ENCODE results near the gene PLXNA1. TPM values are rescaled to one million over a fixed set of nuclear protein-coding genes. Genes with fewer than 3 reads are reported as not detected.

The PLXNA1 gene
- total RNA-seq, 1 donor from 2014 or later, result 63.3 TPM

- no peak for FAIRE-seq
These were observed 31.4 kb upstream of the PLXNA1 start for GRCh38 chr3:126951561-126951960.

GRCh38 chr3:126952261-126952982, 30.5 kb upstream of the PLXNA1 start:
- peaks cover 13% of the 10 kb centered on the region for H3K36me3 Mint-ChIP-seq (ENCODE audit: low read depth, unreplicated experiment)
- Histone ChIP-seq H3K9me3 (ENCODE audit: insufficient read depth, low read depth, low read length) (no peaks in the 10 kb centered on the region), H3K4me2 (ENCODE audit: low read length) (no peak overlapping the region), H3K9ac (ENCODE audit: low read length) (no peak overlapping the region), H3K27me3 (ENCODE audit: insufficient read depth, low read length) (no peaks in the 10 kb centered on the region), H3K4me1 (ENCODE audit: insufficient read depth, low read length) (no peaks in the 10 kb centered on the region), H3K79me2 (ENCODE audit: insufficient read depth, low read length) (no peaks in the 10 kb centered on the region), H2AFZ (ENCODE audit: low read depth, low read length) (no peak overlapping the region), H3K4me3 (ENCODE audit: insufficient read depth, low read depth, low read length) (no peak overlapping the region), H3K27ac (ENCODE audit: low read depth, low read length) (no peak overlapping the region), H3K36me3 (ENCODE audit: insufficient read depth, low read length) (no peaks in the 10 kb centered on the region), H4K20me1 (ENCODE audit: insufficient read depth, low read length) (no peaks in the 10 kb centered on the region)
- FAIRE-seq, result no peak
- no peaks in the 10 kb centered on the region for H3K9me3 Mint-ChIP-seq (ENCODE audit: unreplicated experiment)
- DNase-seq (ENCODE audit: low read depth), result no peak
- H3K27ac Mint-ChIP-seq (ENCODE audit: unreplicated experiment), result no peak overlapping the region
- TF ChIP-seq, protein P1, sequence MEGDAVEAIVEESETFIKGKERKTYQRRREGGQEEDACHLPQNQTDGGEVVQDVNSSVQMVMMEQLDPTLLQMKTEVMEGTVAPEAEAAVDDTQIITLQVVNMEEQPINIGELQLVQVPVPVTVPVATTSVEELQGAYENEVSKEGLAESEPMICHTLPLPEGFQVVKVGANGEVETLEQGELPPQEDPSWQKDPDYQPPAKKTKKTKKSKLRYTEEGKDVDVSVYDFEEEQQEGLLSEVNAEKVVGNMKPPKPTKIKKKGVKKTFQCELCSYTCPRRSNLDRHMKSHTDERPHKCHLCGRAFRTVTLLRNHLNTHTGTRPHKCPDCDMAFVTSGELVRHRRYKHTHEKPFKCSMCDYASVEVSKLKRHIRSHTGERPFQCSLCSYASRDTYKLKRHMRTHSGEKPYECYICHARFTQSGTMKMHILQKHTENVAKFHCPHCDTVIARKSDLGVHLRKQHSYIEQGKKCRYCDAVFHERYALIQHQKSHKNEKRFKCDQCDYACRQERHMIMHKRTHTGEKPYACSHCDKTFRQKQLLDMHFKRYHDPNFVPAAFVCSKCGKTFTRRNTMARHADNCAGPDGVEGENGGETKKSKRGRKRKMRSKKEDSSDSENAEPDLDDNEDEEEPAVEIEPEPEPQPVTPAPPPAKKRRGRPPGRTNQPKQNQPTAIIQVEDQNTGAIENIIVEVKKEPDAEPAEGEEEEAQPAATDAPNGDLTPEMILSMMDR (IDR thresholded peaks at IDR 0.05; ENCODE audit: insufficient read depth, low read depth, low read length), result no peak
- no peak for TF ChIP-seq EZH2 (IDR thresholded peaks at IDR 0.05; ENCODE audit: insufficient read depth, low read length)
- no peaks in the 10 kb centered on the region for H3K4me1 Mint-ChIP-seq (ENCODE audit: low read depth, unreplicated experiment)
- peaks cover 13% of the 10 kb centered on the region for H3K27me3 Mint-ChIP-seq (ENCODE audit: low read depth, unreplicated experiment)
- H3K4me3 Mint-ChIP-seq (ENCODE audit: unreplicated experiment), result no peak overlapping the region

More at GRCh38 chr3:126951561-126951960, 31.4 kb upstream of the PLXNA1 start:
- Histone ChIP-seq H3K79me2 (ENCODE audit: insufficient read depth, low read length) (no peaks in the 10 kb centered on the region), H3K9ac (ENCODE audit: low read length) (no peak overlapping the region), H2AFZ (ENCODE audit: low read depth, low read length) (no peak overlapping the region), H3K27ac (ENCODE audit: low read depth, low read length) (no peak overlapping the region), H3K4me1 (ENCODE audit: insufficient read depth, low read length) (no peaks in the 10 kb centered on the region), H4K20me1 (ENCODE audit: insufficient read depth, low read length) (no peaks in the 10 kb centered on the region), H3K9me3 (ENCODE audit: insufficient read depth, low read depth, low read length) (no peaks in the 10 kb centered on the region), H3K27me3 (ENCODE audit: insufficient read depth, low read length) (no peaks in the 10 kb centered on the region), H3K36me3 (ENCODE audit: insufficient read depth, low read length) (no peaks in the 10 kb centered on the region), H3K4me3 (ENCODE audit: insufficient read depth, low read depth, low read length) (no peak overlapping the region), H3K4me2 (ENCODE audit: low read length) (no peak overlapping the region)
- peaks cover 2% of the 10 kb centered on the region for H3K9me3 Mint-ChIP-seq (ENCODE audit: unreplicated experiment)
- H3K27ac Mint-ChIP-seq (ENCODE audit: unreplicated experiment), result no peak overlapping the region
- H3K27me3 Mint-ChIP-seq (ENCODE audit: low read depth, unreplicated experiment), result peaks cover 15% of the 10 kb centered on the region
- no peak overlapping the region for H3K4me3 Mint-ChIP-seq (ENCODE audit: unreplicated experiment)
- no peak for TF ChIP-seq EZH2 (IDR thresholded peaks at IDR 0.05; ENCODE audit: insufficient read depth, low read length)
- TF ChIP-seq, protein P1 (IDR thresholded peaks at IDR 0.05; ENCODE audit: insufficient read depth, low read depth, low read length), result no peak
- no peak for DNase-seq (ENCODE audit: low read depth)
- H3K4me1 Mint-ChIP-seq (ENCODE audit: low read depth, unreplicated experiment), result no peaks in the 10 kb centered on the region
- H3K36me3 Mint-ChIP-seq (ENCODE audit: low read depth, unreplicated experiment), result peaks cover 16% of the 10 kb centered on the region

DNA sequence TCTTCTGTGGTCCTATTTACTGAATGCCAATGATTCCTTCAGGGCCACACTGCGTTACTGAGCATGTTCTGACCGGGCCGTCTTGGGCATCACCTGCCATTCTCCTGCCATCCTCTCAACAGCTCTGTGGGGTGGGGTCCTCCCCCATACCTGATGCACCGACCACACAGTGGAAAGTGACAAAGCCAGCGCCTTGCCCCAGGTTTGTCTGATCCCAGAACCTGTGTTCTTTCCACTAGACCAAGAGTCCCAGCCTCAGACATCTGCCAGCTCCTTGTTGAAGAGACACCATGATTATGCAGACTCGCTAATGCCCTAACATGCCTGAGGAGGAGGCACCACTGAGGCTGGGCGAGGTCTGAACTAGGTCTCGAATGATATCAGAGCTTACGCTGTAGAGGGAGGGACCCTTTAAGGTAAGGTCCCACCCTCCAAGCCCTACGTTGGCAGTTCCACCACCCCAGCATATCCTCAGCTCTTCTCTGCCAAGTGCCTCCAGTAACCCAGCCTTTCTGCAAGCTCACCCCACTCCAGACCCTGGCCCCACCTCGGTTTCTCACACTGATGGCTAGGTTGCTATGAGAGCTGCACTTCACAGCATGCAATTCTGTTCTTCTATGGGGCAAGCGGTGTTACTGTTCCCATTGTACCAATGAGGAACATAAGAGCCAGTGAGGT, 29.8 kb upstream of the PLXNA1 start:
- no peak overlapping the region for H2AFZ ChIP-seq (ENCODE audit: low read depth, low read length)
- DNase-seq (ENCODE audit: low read depth) (no peak), FAIRE-seq (no peak)
- H3K4me2 ChIP-seq (ENCODE audit: low read length), result no peak overlapping the region
- no peaks in the 10 kb centered on the region for H3K9me3 ChIP-seq (ENCODE audit: insufficient read depth, low read depth, low read length)
- no peaks in the 10 kb centered on the region for H3K79me2 ChIP-seq (ENCODE audit: insufficient read depth, low read length)
- H3K9ac ChIP-seq (ENCODE audit: low read length), result no peak overlapping the region
- TF ChIP-seq, protein P1 (IDR thresholded peaks at IDR 0.05; ENCODE audit: insufficient read depth, low read depth, low read length), result no peak
- TF ChIP-seq EZH2 (IDR thresholded peaks at IDR 0.05; ENCODE audit: insufficient read depth, low read length), result no peak
- H3K36me3 ChIP-seq (ENCODE audit: insufficient read depth, low read length), result no peaks in the 10 kb centered on the region
- H3K4me1 ChIP-seq (ENCODE audit: insufficient read depth, low read length), result no peaks in the 10 kb centered on the region
- no peak overlapping the region for H3K27ac ChIP-seq (ENCODE audit: low read depth, low read length)
- no peaks in the 10 kb centered on the region for H3K27me3 ChIP-seq (ENCODE audit: insufficient read depth, low read length)
- no peak overlapping the region for H3K27ac Mint-ChIP-seq (ENCODE audit: unreplicated experiment)
- no peak overlapping the region for H3K4me3 ChIP-seq (ENCODE audit: insufficient read depth, low read depth, low read length)
- no peak overlapping the region for H3K4me3 Mint-ChIP-seq (ENCODE audit: unreplicated experiment)
- peaks cover 11% of the 10 kb centered on the region for H3K27me3 Mint-ChIP-seq (ENCODE audit: low read depth, unreplicated experiment)
- H4K20me1 ChIP-seq (ENCODE audit: insufficient read depth, low read length), result no peaks in the 10 kb centered on the region
- peaks cover 13% of the 10 kb centered on the region for H3K36me3 Mint-ChIP-seq (ENCODE audit: low read depth, unreplicated experiment)
- no peaks in the 10 kb centered on the region for H3K9me3 Mint-ChIP-seq (ENCODE audit: unreplicated experiment)
- H3K4me1 Mint-ChIP-seq (ENCODE audit: low read depth, unreplicated experiment), result no peaks in the 10 kb centered on the region

Data from astrocyte (in vitro differentiated cells and primary cell).